GM12873 (cell line): ENCODE measurements around the gene SH3PXD2B.

Experiments
- CTCF ChIP-seq: IDR thresholded peaks from 2 replicates; pipeline ENCODE4 v1.5.1; 2012; ENCODE audit warnings: low read depth, mild to moderate bottlenecking, moderate library complexity, low read length, control low read depth; ENCODE audit not compliant: insufficient read depth; ENCODE audit errors: missing control alignments

Gene SH3PXD2B

GRCh38 chr5:172450453-172450852 is 3.9 kb downstream of the SH3PXD2B start:
- TF ChIP-seq CTCF: peak; percentile 1

- TF ChIP-seq CTCF: no peak
Observed at GRCh38 chr5:172448999-172449398, 5.3 kb downstream of the SH3PXD2B start.

- TF ChIP-seq CTCF: peak; percentile 22
Observed at GRCh38 chr5:172447646-172448365, 6.5 kb downstream of the SH3PXD2B start.

- TF ChIP-seq CTCF: no peak
Observed at GRCh38 chr5:172446336-172447051, 7.8 kb downstream of the SH3PXD2B start.

- no peak for TF ChIP-seq CTCF
Observed at GRCh38 chr5:172445866-172446265, 8.5 kb downstream of the SH3PXD2B start.

GRCh38 chr5:172444626-172445365 is 9.5 kb downstream of the SH3PXD2B start:
- TF ChIP-seq CTCF: no peak

- TF ChIP-seq CTCF: no peak
Observed at GRCh38 chr5:172444110-172444510, 10.2 kb downstream of the SH3PXD2B start.
